PFSK-1 (cell line): ENCODE measurements around the gene PGM3.

ENCODE experiments used
- POLR2AphosphoS5 ChIP-seq: IDR thresholded peaks from 2 replicates; pipeline ENCODE4 v1.6.1; 2012; ENCODE audit warnings: low read depth, mild to moderate bottlenecking, control low read depth, low read length, moderate library complexity
- REST ChIP-seq, 2 experiments: IDR thresholded peaks; 2 replicates each; pipeline versions ENCODE4 v1.6.1 to v1.8.0; 2011 to 2012; ENCODE audit warnings: low read depth in 2 of 2, low read length in 2 of 2, control low read depth in 1 of 2, inconsistent platforms in 1 of 2, mild to moderate bottlenecking in 1 of 2, moderate library complexity in 1 of 2; ENCODE audit not compliant: insufficient read depth in 1 of 2
- SIN3A ChIP-seq: IDR thresholded peaks from 2 replicates; pipeline ENCODE4 v1.6.1; 2012; ENCODE audit warnings: mild to moderate bottlenecking, low read length, moderate library complexity, borderline replicate concordance; ENCODE audit not compliant: insufficient read depth
- TAF1 ChIP-seq: IDR thresholded peaks from 2 replicates; pipeline ENCODE4 v1.6.1; 2012; ENCODE audit warnings: low read length, control low read depth, borderline replicate concordance; ENCODE audit not compliant: insufficient read depth

DNA sequence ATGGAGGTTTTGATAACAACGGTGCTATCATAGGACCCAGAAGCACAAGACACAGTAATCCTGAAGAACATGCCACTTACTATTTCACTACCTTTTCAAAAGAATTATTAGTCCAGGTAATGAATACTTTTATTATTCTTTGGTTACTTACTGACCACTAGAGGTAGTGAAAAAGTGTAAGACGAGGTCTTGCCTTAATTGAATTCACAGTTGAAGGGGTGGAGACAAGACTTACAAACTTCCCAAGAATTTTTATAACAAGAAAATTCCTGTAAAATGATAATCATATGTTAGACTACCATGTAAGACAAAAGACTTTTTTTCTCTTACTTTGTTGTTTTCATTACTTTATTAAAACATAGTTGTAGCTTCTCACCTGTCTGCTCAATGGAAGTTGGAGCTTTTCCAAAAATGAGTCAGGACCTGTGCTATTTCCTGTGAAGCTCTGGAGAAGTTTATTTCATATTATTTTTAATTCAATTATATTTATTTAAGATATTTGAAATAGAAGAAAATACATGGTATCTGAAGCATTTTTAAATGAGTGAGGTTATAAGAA is 73.2 kb downstream of the PGM3 start:
- TF ChIP-seq POLR2AphosphoS5 = no peak
- no peak for TF ChIP-seq SIN3A
- TF ChIP-seq REST (IDR thresholded peaks at IDR 0.05; ENCODE audit: insufficient read depth in 1 of 2, low read depth in 2 of 2, low read length in 2 of 2) = no peak
- TF ChIP-seq TAF1 = no peak
